ENCODE data around the gene WHRN. TPM values are rescaled to one million over a fixed set of nuclear protein-coding genes. Genes with fewer than 3 reads are reported as not detected.
A peak's percentile ranks its signal among the peaks of the same experiment; 100 is the strongest.

Gene WHRN
- total RNA-seq, 1 experiment from 2014 or later: 1.4 TPM

DNA sequence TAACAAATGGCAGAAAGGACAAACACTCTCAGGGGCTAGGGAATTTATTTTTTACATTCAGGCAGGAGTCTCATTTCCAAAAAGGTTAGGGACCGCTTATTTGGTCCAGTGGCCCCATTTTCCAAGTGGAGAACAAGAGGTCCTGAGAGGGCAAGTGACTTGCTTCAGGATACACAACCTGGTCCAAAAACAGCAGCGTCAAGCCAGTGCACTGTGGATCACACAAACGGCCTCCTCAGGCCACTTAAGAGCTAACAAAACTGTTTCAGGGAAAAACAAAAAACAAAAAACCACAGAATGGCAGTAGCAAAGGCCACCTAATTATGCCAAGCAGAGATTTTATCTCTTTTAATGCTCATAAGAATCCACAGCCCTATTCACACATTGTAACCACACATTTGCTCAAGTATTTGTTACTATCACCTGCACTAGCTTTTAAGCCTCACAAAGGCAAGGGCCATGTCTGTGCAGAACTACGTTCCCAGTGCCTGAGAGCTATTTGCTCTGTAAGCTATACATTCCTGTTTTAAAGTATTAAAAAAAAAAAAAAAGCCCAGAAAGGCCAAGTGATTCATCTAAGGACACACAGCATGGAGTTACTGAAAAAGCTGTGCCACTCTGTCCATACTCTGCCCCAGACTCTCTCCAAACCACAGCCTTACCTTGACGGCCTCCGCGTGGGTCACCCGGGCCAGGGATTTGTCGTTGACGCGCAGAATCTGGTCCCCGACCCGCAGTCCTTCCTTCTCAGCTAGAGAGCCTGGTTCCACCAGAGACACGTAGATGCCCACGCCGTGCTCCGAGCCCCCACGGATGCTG is 1.5 kb downstream of the WHRN start:
- Histone ChIP-seq H3K9me3 (no peaks in the 10 kb centered on the region), H3K4me3 (ENCODE audit: low read depth, low read length) (no peak overlapping the region), H3K36me3 (ENCODE audit: control insufficient read depth, insufficient read depth, low read length) (no peaks in the 10 kb centered on the region), H3K27me3 (replicated peaks; ENCODE audit: control insufficient read depth, insufficient read depth, low read length) (no peaks in the 10 kb centered on the region; the same call in 1 of the 2 replicates), H3K4me1 (peaks cover 4% of the 10 kb centered on the region; the same call in 1 of the 2 replicates)
- Mint-ChIP-seq H3K27ac (ENCODE audit: unreplicated experiment) (no peak overlapping the region), H3K27me3 (ENCODE audit: insufficient read depth, unreplicated experiment) (peaks cover 11% of the 10 kb centered on the region), H3K9me3 (ENCODE audit: unreplicated experiment) (no peaks in the 10 kb centered on the region), H3K4me3 (ENCODE audit: unreplicated experiment) (peak overlapping the region; percentile 5), H3K4me1 (ENCODE audit: low read depth, unreplicated experiment) (peaks cover 12% of the 10 kb centered on the region), H3K36me3 (ENCODE audit: insufficient read depth, unreplicated experiment) (no peaks in the 10 kb centered on the region)
- intact Hi-C loops (cut with micrococcal nuclease; ENCODE audit: unreplicated experiment): no loop called here
- TF ChIP-seq CTCF (IDR thresholded peaks at IDR 0.05; ENCODE audit: insufficient read depth in 1 of 2, low read depth in 1 of 2, low read length in 1 of 2, severe bottlenecking in 1 of 2, unreplicated experiment in 1 of 2): no peak
- BruUV-seq (replicated peaks): TSS peak; percentile 28
- POLR2A ChIA-PET: no interaction called here
- CTCF ChIA-PET: interaction anchor here (0.6 kb wide), 1 partner anchor 147 kb away, joined by 3 read pairs; no protein-coding TSS in a partner anchor
- no peak for DNase-seq

GRCh38 chr9:114503009-114503408 is 2.3 kb downstream of the WHRN start:
- intact Hi-C loops (cut with micrococcal nuclease; ENCODE audit: unreplicated experiment): no loop called here
- Mint-ChIP-seq H3K4me3 (ENCODE audit: unreplicated experiment) (no peak overlapping the region), H3K4me1 (ENCODE audit: low read depth, unreplicated experiment) (peaks cover 12% of the 10 kb centered on the region), H3K27ac (ENCODE audit: unreplicated experiment) (no peak overlapping the region), H3K27me3 (ENCODE audit: insufficient read depth, unreplicated experiment) (peaks cover 7% of the 10 kb centered on the region), H3K36me3 (ENCODE audit: insufficient read depth, unreplicated experiment) (no peaks in the 10 kb centered on the region), H3K9me3 (ENCODE audit: unreplicated experiment) (no peaks in the 10 kb centered on the region)
- no TSS peak for BruUV-seq (replicated peaks)
- Histone ChIP-seq H3K9me3 (no peaks in the 10 kb centered on the region), H3K4me3 (ENCODE audit: low read depth, low read length) (no peak overlapping the region), H3K36me3 (ENCODE audit: control insufficient read depth, insufficient read depth, low read length) (no peaks in the 10 kb centered on the region), H3K4me1 (peaks cover 4% of the 10 kb centered on the region; the same call in 1 of the 2 replicates), H3K27me3 (replicated peaks; ENCODE audit: control insufficient read depth, insufficient read depth, low read length) (no peaks in the 10 kb centered on the region)
- no peak for TF ChIP-seq CTCF (IDR thresholded peaks at IDR 0.05; ENCODE audit: insufficient read depth in 1 of 2, low read depth in 1 of 2, low read length in 1 of 2, severe bottlenecking in 1 of 2, unreplicated experiment in 1 of 2)
- DNase-seq: no peak
- ChIA-PET CTCF (no interaction called here), POLR2A (no interaction called here)

DNA sequence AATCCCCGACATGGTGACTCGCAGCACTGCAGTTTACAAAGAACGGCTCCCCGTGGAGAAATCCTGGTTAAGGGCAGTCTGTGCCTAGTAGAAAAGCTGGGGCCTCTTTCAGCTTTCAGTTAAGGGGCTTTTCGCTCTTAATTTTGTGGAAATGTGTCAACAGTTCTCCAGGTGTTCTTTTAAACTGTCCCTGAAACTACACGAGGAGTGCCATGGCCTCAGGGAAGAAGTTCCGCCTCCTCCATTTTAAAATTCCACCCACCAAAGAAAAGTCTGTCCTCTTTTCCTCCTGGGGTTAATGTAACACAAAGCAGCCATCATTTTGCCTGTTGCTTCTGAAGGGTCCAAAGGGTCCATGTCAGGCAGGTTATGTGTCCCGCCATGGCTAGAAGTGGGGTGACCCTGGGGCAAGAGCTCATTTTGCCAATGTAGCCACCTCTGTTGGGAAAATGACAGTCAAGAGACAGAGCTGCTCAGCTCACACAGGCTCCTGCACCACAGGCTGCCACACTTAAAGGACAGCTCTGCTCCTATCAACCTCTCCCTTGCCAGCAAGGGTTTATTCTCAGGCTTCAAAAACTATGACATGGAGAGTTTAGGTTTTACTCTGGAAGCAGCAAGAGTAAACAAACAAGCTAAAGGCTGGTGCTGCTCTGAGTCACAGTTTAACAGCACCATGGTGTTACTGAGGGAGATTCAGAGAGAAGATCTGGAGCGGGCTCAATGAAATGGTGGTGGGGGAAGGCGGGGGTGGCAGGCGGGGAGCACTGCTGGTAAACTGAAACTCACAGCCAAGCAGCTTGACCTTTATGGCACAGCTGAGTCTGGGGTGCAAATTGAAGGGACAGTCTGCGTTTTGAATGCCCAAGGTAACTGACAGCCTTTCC is 3.2 kb downstream of the WHRN start:
- H3K4me1 ChIP-seq: peaks cover 4% of the 10 kb centered on the region; the same call in 1 of the 2 replicates
- no TSS peak for BruUV-seq (replicated peaks)
- ChIA-PET POLR2A (no interaction called here), CTCF (interaction anchor here (0.6 to 1.0 kb wide), 3 partner anchors 15 to 151 kb away, joined by 3 to 6 read pairs (median 3); no protein-coding TSS in a partner anchor)
- no peak overlapping the region for H3K4me3 ChIP-seq (ENCODE audit: low read depth, low read length)
- intact Hi-C loops (cut with micrococcal nuclease; ENCODE audit: unreplicated experiment): no loop called here
- peaks cover 3% of the 10 kb centered on the region for H3K27me3 Mint-ChIP-seq (ENCODE audit: insufficient read depth, unreplicated experiment)
- H3K4me1 Mint-ChIP-seq (ENCODE audit: low read depth, unreplicated experiment): peaks cover 12% of the 10 kb centered on the region
- no peak for TF ChIP-seq CTCF (IDR thresholded peaks at IDR 0.05; ENCODE audit: insufficient read depth in 1 of 2, low read depth in 1 of 2, low read length in 1 of 2, severe bottlenecking in 1 of 2, unreplicated experiment in 1 of 2)
- DNase-seq: no peak
- no peak overlapping the region for H3K4me3 Mint-ChIP-seq (ENCODE audit: unreplicated experiment)
- no peaks in the 10 kb centered on the region for H3K9me3 Mint-ChIP-seq (ENCODE audit: unreplicated experiment)
- H3K9me3 ChIP-seq: no peaks in the 10 kb centered on the region
- peak overlapping the region; percentile 71 for H3K27ac Mint-ChIP-seq (ENCODE audit: unreplicated experiment)
- H3K27me3 ChIP-seq (replicated peaks; ENCODE audit: control insufficient read depth, insufficient read depth, low read length): no peaks in the 10 kb centered on the region
- H3K36me3 ChIP-seq (ENCODE audit: control insufficient read depth, insufficient read depth, low read length): no peaks in the 10 kb centered on the region
- H3K36me3 Mint-ChIP-seq (ENCODE audit: insufficient read depth, unreplicated experiment): no peaks in the 10 kb centered on the region
